KBM-7 (cell line): ENCODE measurements around the gene TNRC6A.
"Not testable (repeated sequence)": the region's sequence is repeated elsewhere in the genome, so short reads cannot be mapped to it uniquely, and the experiment has no call there.

Source experiments
- DNase-seq: peaks from one replicate; pipeline ENCODE4 v3.0.0-alpha.2; 2015
- in situ Hi-C: fragments of 300-500 bp; cut with MboI; formaldehyde crosslinking; loops from 2 replicates; pipeline ENCODE4 v1.14.3; 2020; ENCODE audit warnings: low sequenced_read_pairs, low pct_unique_long_range_greater_than_20kb, mixed read lengths

The TNRC6A gene

DNA sequence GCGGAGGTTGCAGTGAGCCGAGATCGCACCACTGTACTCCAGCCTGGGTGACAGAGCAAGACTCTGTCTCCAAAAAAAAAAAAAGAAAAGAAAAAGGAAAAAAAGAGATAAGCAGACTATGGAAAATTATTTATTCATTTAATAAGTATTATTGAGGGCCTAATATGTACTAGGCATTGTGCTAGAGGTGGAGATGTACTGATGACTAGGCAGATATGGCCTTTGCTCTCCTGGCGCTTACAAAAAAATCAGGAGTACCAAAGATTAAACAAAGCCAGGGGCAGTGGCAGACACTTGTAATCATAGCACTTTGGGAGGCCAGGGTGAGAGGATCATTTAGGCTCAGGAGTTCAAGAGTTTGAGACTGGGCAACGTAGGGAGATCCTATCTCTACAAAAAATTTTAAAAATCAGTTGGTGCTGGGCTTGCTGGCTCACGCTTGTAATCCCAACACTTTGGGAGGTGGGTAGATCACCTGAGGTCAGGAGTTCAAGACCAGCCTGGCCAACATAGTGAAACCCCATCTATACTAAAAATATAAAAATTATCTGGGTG is 10.4 kb upstream of the TNRC6A start:
- DNase-seq: no peak
- in situ Hi-C loops: no loop called here

DNA sequence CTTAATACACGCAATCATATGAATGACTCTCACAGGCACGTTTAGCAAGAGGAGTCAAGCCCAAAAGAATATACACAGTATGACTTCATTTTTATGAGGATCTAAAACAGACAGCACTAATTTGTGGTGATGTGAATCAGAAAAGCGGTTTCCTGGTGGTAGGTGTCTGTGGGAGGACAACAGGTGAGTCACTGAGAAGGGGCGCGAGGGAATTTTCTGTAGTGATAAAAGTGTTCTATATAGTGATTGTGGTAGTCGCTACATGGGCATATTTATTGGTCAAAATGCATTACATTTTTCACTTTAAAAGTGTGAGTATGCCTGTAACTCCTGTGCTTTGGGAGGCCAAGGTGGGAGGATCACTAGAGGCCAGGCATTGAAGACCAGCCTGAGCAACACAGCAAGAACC is 7.6 kb upstream of the TNRC6A start:
- in situ Hi-C loops: no loop called here
- DNase-seq: no peak

DNA sequence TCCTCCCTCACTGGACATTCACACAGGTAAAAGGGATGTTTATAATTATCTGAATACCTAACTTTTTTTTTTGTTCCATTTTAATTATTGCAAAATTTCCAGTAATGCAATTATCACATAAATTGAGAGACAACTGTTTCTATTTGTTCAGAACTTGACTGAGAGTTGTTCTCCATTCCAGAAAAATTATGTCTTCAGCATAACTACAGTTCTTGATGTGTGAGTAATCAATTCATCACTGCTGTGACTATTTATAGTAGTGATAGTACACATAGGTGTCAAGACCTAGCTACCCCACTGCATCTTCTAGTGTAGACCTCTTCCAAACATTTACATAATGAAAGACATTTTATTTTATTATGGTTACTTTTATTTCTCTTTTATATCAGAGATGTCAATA is 5.8 kb upstream of the TNRC6A start:
- in situ Hi-C loops: no loop called here
- no peak for DNase-seq

DNA sequence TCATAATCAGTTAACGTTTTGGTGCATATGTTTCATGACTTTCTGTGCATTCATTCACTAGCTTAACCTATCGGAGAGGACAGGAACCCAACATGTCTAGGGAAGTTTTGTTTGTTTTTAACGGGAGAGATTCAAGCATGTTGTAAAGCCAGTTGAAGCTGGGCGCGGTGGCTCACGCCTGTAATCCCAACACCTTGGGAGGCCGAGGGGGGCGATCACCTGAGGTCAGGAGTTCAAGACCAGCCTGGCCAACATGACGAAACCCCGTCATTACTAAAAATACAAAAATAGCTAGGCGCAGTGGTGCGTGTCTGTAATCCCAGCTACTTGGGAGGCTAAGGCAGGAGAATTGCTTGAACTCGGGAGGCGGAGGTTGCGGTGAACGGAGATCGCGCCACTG is 1.4 kb upstream of the TNRC6A start:
- no peak for DNase-seq
- in situ Hi-C loops: no loop called here

DNA sequence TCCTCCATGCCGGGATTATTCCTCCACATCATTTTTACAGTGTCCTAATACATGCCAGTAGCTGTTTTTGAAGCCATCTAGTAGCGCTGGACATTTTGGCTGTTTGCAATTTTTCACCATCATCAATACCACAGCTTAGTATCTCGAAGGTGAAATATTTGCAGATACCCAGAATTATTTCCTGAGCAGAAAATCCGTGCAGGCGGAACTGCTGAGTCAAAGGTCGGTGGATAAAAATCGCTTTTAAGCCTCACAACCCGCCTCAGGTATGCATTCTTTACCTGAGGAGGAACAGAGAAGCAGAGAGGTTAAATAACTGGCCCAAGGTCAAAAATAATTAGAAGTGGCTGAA is 584 bp upstream of the TNRC6A start:
- DNase-seq: no peak
- in situ Hi-C loops: no loop called here

DNA sequence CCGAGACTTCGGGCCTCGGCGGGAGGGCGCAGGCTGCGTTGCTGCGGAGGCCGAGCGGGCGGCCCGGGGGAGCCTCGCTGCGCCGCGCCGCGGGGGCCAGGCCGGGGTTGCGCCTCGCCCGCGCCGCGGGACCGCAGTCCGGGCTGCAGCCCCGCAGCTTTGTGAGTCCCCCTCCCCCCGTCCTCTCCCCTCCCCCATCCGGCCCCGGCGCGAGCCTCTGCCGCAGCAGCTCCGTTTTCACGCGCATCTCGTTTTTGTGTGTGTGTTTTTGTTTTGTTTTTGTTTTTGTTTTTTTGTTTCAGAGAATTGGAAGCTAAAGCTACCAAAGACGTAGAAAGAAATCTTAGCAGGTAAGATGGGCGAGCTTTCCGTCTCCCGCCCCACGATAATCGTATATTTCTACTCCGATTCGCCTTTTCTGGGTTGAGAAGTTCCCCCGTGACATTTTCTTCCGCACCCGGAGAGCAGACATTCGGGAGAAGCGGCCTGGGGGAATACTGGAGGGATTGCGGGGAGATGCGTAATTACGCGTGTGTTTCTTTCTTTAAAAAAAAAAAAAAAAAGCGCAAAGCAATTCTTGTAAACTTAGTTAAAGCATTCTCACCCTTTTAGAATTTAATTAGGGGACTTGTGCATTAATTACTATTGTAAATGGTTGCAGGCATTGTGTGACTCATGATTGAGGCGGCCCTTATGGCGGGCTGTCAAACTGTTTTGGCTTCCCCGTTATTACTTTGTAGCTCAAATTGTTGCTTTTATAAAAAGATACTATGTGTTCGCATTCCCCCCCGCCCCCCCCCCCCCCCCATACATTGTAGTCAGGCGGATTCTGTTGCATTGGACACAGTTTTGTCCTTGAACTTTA is 732 bp downstream of the TNRC6A start:
- in situ Hi-C loops: no loop called here
- DNase-seq: peak; percentile 37

DNA sequence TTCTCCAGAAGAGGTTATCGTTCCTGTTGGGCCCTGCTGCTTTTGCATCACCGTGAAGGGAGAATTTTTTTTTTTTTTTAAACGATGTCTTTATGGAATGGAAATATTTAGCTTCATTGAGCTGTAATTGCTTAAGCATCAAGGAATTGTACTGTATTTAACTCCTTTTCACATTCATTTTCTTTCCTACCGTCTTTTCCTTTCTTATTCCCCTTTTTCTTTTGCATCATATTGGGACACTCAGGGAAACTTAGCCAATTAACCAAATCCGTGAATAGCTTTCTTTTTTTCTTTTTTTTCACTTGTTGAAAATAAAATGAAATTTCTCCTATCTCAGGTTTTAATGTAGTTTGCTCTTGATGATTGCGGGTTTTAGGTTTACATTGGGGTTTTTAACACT is 1.5 kb downstream of the TNRC6A start:
- in situ Hi-C loops: no loop called here
- DNase-seq: no peak

DNA sequence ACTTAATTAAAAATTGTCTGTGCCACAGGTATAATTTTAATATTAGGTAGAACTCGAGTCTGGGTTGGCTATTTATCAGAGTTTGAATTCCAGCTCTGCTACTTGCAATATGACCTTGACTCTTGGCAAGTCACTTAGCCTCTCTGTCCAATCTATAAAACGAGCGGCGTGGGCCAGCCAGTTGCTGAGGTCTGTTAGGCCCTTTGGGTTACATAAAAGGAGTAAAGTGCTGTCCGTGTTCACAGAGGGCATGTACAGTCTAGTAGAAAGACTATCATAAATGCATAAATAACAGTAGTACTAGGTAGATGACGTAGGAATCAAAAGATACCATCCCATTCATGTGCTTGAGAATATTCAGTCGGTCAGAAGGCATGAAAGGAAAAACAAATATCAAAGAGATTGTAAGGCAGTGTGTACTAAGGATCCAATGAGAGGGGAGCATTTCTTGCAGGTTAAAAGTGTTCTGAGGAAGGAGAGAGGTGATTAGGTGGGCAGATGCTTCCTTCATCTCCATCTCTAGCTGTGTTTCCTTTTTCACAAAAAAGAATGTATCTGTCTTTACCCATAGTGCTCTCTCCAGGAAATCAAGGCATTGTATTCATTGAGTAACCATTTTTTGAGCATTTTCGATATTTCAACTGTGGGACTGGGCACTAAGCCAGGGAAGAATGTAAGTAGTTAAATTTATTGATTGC is 2.4 kb downstream of the TNRC6A start:
- DNase-seq: no peak
- in situ Hi-C loops: no loop called here

DNA sequence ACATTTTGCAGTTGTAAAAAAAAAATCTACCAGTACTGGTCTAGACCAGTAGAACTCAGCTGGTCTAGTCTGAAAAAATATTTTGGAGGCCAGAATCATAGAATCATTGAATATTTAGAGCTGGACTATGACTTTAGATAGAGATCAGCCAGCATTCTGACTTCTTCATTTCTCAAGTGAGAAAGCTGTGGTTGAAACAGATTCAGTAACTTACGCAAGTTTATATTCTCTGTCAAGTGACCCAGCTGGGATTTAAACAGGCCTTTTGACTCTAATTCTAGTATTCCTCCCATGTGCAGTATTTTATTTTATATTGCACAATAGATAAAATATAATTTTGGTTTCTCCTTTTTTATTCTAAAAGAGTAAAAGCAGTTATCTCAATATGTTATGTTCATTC is 4.9 kb downstream of the TNRC6A start:
- in situ Hi-C loops: no loop called here
- DNase-seq: no peak

DNA sequence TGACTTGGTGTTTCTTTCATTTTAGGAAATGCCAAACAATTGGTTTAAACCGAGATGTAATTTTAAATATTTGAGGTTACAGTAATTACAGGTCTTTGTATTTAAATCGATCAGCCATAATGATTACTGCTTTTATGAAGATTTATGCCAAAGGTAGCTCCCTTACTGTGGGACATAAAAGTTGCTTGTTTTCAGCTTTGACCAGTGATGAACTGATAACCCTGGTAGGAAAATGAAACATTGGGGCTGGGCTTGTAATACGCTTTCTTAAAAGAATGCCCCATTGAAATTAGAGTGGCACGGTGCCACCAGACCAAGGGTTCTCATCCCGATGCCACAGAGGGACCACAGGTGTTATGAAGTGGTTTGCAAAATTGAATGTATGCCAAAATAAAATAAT is 7.3 kb downstream of the TNRC6A start:
- in situ Hi-C loops: no loop called here

DNA sequence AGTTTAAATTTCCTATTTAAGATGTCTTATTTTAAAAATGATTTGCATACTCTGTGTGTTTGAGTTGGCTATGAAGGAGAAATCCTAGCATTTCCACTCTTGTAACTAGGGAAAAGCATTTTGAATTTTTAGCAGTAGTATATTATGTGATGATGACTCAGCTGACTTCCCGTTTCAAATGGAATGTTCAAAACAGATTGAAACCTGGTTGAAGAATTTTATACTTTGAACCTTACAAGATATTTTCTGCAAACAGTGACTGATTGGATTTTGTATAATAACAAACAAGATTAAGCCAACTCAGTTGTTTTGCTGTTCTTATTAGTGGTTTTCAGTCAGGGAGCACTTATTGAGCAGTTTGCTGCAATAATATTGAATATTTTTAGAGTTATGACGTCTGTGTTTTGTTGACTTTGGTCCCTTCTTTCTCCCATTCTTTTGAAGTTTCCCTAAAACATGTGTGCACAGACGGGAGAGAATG is 8.0 kb downstream of the TNRC6A start:
- in situ Hi-C loops: no loop called here
- no peak for DNase-seq

More for the DNA sequence above, 7.3 kb downstream of the TNRC6A start:
- DNase-seq: no peak

DNA sequence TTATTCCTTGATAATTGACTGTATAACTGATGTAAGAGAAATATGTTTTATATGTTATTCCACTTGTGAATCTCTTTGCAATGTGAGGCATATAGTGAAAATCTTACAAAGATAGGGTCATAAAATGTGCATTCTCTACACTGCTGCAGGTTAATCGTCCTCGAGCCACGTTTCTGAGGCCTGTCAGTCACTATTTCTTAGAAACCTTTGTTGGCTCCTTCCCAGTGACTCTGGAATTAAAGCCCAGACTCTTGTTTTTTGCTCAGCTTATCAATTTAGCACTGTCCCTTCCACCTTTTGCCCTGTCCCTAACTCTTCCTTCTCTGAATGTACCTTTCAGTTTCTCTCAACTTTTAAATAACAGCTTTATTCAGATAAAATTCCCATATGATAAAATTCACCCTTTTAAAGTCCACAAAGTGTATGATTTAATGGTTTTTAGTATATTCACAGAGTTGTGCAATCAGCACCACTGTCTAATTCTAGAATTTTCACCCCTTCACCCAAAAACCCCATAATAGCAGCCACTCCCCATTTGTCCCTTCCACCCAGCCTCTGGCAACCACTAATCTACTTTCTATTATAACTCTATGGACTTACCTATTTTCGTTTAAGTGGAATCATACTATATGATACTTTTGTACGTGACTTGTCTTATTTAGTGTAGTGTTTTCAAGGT is 8.6 kb downstream of the TNRC6A start:
- no peak for DNase-seq
- in situ Hi-C loops: no loop called here

DNA sequence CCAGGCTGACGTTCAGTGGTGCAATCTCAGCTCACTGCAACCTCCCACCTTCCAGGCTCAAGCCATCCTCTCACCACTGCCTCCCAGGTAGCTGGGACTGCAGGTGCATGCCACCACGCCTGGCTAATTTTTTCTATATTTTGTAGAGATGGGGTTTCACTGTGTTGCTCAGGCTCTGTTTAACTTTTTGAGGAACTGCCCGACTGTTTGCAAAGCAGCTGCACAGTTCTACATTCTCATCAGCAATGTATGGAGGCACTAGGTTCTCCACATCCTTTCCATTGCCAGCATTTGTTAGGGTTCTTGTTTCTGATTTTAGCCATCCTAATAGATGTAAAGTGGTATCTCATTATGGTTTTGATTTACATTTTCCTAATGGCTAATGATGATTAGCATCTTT is 9.4 kb downstream of the TNRC6A start:
- no peak for DNase-seq

DNA sequence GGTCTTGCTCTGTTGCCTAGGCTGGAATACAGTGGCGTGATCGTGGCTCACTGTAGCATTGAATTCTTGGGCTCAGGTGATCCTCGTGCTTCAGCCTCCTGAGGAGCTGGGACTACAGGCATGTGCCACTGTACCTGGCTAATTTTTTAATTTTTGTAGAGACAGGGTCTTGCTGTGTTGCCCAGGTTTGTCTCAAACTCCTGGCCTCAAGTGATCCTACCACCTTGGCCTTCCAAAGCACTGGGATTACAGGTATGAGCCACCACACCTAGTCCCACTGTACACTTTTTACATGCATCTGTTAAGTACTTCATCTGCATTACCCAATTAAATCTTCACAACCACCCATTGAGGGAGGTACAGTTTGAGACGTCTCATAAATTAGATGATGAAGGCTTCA is 12.4 kb downstream of the TNRC6A start:
- DNase-seq: no peak
- in situ Hi-C loops: no loop called here

More for the DNA sequence above, 9.4 kb downstream of the TNRC6A start:
- in situ Hi-C loops: no loop called here

DNA sequence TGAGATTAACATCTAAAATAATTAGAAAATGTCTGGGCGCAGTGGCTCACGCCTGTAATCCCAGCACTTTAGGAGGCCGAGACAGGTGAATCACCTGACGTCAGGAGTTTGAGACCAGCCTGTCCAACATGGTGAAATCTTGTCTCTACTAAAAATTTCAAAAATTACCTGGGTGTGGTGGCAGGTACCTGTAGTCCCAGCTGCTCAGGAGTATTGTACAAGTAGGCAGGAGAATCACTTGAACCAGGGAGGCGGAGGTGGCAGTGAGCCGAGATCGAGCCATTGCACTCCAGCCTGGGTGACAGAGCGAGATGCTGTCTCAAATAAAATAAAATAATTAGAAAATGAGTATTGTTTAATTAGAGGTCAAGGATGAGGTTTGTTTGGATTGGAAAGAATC is 13.2 kb downstream of the TNRC6A start:
- in situ Hi-C loops, DNase-seq: not testable (repeated sequence)

DNA sequence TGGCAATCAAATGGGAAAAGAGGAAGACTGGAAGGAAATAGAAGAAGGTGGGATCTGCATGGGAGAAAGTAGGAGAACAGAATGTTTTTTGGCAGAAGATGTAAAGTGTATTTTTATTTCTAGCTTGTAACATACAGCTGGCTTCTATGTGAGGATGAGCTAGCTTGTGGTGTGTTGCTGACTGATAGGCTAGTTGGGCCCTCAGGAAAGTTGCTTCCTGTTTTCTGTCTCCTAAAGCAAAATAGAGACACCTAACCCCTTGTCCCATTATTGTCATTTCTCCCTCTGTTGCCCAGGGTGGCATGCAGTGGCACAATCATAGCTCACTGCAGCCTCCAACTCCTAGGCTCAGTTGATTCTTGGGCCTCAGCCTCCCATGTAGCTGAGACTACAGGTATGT is 15.9 kb downstream of the TNRC6A start:
- DNase-seq: peak; percentile 38

DNA sequence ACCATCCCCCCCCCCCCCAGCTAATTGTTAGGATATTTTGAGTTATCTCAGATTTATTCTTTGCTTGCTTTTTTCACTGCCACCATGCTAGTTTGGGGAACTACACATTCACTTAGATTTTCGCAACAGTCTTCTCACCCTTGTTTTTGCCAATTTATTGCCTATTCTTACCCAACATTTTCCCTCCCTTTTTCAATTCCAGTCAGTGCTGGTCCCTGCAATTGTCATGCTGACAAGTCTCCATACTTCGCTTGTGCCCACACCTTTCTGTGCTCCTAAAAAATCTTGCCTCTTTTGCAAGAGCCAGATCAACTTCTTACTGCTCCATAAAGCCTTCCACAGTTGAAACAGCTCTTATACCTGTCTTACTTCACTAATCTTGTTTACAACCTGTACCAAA is 16.3 kb downstream of the TNRC6A start:
- DNase-seq: no peak
- in situ Hi-C loops: no loop called here

More for the DNA sequence above, 15.9 kb downstream of the TNRC6A start:
- in situ Hi-C loops: no loop called here

DNA sequence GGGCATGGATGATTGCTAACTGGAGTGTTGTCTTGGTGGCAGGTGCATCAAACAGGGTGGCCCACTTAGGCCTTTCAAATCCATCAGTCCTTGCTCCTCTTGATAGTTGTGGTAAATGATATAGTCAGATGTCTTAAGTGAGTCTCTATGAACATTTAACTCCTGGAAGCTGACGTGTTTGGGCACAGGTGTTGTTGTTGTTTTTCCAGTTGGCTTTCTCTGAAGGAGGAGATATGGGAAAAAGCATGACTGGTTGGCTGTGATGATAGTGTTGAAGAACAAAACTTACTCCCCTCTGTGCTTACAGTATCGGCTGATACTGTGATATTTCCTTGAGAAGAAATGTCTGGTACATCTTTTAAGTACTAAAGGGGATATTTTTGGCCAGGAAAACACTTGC is 18.0 kb downstream of the TNRC6A start:
- no peak for DNase-seq
- in situ Hi-C loops: no loop called here

DNA sequence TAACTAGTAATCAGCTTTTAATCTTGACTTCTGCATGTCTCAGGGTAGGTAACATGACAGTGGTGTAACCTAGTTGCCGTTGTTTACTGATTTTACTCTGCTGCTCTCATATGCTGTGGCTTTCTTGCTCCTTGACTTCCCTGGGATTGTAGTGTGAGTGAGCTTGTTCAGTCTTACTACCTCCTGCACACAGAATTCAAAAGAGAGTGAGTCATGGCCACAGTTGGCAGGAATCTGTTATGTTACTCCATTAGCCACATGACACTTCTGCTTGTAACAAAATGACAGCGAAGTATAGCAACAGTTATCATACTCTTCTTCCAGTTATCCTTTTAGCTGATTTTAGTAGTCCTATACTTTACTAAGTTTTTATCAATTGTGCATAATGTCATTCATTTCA is 18.8 kb downstream of the TNRC6A start:
- no peak for DNase-seq
- in situ Hi-C loops: no loop called here

DNA sequence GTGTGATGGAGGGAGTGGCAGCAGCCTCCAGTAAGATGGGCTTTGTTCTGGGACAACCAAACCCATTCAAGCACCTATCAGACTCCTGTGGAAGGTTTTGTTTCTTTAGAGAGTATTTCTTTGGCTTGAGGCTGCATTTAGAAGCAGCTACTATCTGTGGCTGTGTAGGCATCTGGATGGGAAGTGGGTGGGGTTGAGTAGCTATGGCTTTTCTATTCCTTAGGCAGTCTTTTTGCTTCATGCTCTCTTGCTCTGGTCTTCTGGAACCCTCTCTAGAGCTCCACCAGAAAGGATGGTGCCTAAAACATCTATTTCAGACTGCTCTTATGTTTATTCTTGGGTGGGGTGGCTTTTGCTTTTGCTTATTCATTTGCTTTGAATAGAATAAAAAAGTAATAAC is 19.9 kb downstream of the TNRC6A start:
- DNase-seq: no peak
- in situ Hi-C loops: no loop called here
